HL-60 (cell line): ENCODE measurements around the gene GPR135.

Experiments
- CTCF ChIP-seq: IDR thresholded peaks from one replicate; pipeline ENCODE4 v1.5.1; 2011; ENCODE audit warnings: low read length, control low read depth, inconsistent platforms; ENCODE audit not compliant: insufficient read depth
- SPI1 ChIP-seq: IDR thresholded peaks from 2 replicates; pipeline ENCODE4 v1.6.1; 2012; ENCODE audit warnings: low read depth, mild to moderate bottlenecking, borderline replicate concordance

DNA sequence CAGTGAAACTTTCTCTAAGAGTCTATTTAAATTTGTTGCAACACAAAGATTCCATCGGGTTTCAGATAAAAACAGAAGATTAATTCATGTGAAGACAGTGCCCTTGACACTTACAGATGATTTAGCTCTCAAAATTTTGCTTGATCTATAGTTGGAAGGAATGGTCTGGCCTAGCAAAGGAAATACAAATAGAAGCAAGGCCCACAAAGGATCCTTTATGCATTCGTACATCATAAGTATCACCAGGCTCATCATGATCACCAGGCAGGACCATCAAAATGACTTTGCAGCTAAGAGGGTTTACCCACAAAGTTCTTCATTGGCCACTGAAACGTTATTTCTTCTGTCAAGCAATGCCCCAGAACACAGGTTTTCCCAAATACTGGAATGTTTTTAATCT is 43.9 kb upstream of the GPR135 start:
- no peak for TF ChIP-seq CTCF
- TF ChIP-seq SPI1, result no peak
